GM18498 (cell line): ENCODE measurements around the gene SDF2L1.
A peak's percentile ranks its signal among the peaks of the same experiment; 100 is the strongest.
"Not testable (repeated sequence)": the region's sequence is repeated elsewhere in the genome, so short reads cannot be mapped to it uniquely, and the experiment has no call there.

Source experiments
- ATAC-seq: cut with Tn5 transposase; IDR thresholded peaks from one replicate; pipeline ENCODE4 v1.9.1; 2021; ENCODE audit warnings: mild to moderate bottlenecking, moderate library complexity; ENCODE audit not compliant: unreplicated experiment

Gene SDF2L1

GRCh38 chr22:21636629-21637218 lies 5.4 kb upstream of the SDF2L1 start:
- no peak for ATAC-seq

- ATAC-seq, result not testable (repeated sequence)
Measured at GRCh38 chr22:21637450-21637849, 4.7 kb upstream of the SDF2L1 start.

GRCh38 chr22:21639359-21639758 lies 2.7 kb upstream of the SDF2L1 start:
- no peak for ATAC-seq

GRCh38 chr22:21640810-21641209 lies 1.3 kb upstream of the SDF2L1 start:
- no peak for ATAC-seq

GRCh38 chr22:21641417-21641788 lies 699 bp upstream of the SDF2L1 start:
- no peak for ATAC-seq

GRCh38 chr22:21642584-21643448 lies 714 bp downstream of the SDF2L1 start:
- no peak for ATAC-seq

- ATAC-seq, result no peak
Measured at GRCh38 chr22:21643533-21644357, 1.6 kb downstream of the SDF2L1 start.

- ATAC-seq, result not testable (repeated sequence)
Measured at GRCh38 chr22:21645513-21645912, 3.4 kb downstream of the SDF2L1 start.

GRCh38 chr22:21646608-21647590 lies 4.8 kb downstream of the SDF2L1 start:
- no peak for ATAC-seq

- ATAC-seq, result no peak
Measured at GRCh38 chr22:21650280-21650679, 8.2 kb downstream of the SDF2L1 start.

GRCh38 chr22:21650823-21651520 lies 8.9 kb downstream of the SDF2L1 start:
- no peak for ATAC-seq

- ATAC-seq, result peak; percentile 16
Measured at GRCh38 chr22:21651521-21652009, 9.5 kb downstream of the SDF2L1 start.

GRCh38 chr22:21652010-21652546 lies 10.0 kb downstream of the SDF2L1 start:
- peak; percentile 88 for ATAC-seq

- no peak for ATAC-seq
Measured at GRCh38 chr22:21652547-21653545, 10.7 kb downstream of the SDF2L1 start.

GRCh38 chr22:21657020-21657359 lies 14.9 kb downstream of the SDF2L1 start:
- ATAC-seq, result no peak

GRCh38 chr22:21657360-21658032 lies 15.4 kb downstream of the SDF2L1 start:
- peak; percentile 80 for ATAC-seq

- ATAC-seq, result no peak
Measured at GRCh38 chr22:21659864-21660525, 17.9 kb downstream of the SDF2L1 start.
